ENCODE data around the gene CRTC3. TPM values are rescaled to one million over a fixed set of nuclear protein-coding genes. Genes with fewer than 3 reads are reported as not detected.

CRTC3 gene
- total and polyA plus RNA-seq, 2 of the 13 experiments (the other 11 are each of a cell fraction or from before 2014, with no cell fraction given), result 8.4 to 11.8 TPM

- TF ChIP-seq ZNF318 (CRISPR knock-in tag; IDR thresholded peaks at IDR 0.05) (no peak), KMT2B (CRISPR knock-in tag; IDR thresholded peaks at IDR 0.05) (no peak), HNF4G (IDR thresholded peaks at IDR 0.05; ENCODE audit: borderline replicate concordance, low read depth, low read length) (peak; percentile 71; the same call in 1 of the 2 replicates), HNF4G (CRISPR knock-in tag; IDR thresholded peaks at IDR 0.05; ENCODE audit: borderline replicate concordance, low read depth) (peak; percentile 82; the same call in 1 of the 2 replicates), ZNF12 (CRISPR knock-in tag; IDR thresholded peaks at IDR 0.05) (peak; percentile 61; the same call in 1 of the 2 replicates), ZNF20 (CRISPR knock-in tag; IDR thresholded peaks at IDR 0.05) (no peak), KLF12 (CRISPR knock-in tag; IDR thresholded peaks at IDR 0.05; ENCODE audit: borderline replicate concordance) (peak; percentile 41; the same call in 1 of the 2 replicates), ZNF781 (CRISPR knock-in tag; IDR thresholded peaks at IDR 0.05; ENCODE audit: borderline replicate concordance, not compliant biosample characterization) (peak; percentile 83), DNMT1 (CRISPR knock-in tag; IDR thresholded peaks at IDR 0.05) (no peak), CBX5 (CRISPR knock-in tag; IDR thresholded peaks at IDR 0.05; ENCODE audit: borderline replicate concordance) (0 out of 2 replicates have a peak, but pooled peaks have one; percentile 47), SSRP1 (CRISPR knock-in tag; IDR thresholded peaks at IDR 0.05) (peak; percentile 22; the same call in 1 of the 2 replicates), NONO (IDR thresholded peaks at IDR 0.05) (no peak), NONO (CRISPR knock-in tag; conservative IDR thresholded peaks at IDR 0.05) (peak; percentile 92), ZFP1 (CRISPR knock-in tag; IDR thresholded peaks at IDR 0.05) (peak; percentile 74)
- TF ChIP-seq, protein P1, sequence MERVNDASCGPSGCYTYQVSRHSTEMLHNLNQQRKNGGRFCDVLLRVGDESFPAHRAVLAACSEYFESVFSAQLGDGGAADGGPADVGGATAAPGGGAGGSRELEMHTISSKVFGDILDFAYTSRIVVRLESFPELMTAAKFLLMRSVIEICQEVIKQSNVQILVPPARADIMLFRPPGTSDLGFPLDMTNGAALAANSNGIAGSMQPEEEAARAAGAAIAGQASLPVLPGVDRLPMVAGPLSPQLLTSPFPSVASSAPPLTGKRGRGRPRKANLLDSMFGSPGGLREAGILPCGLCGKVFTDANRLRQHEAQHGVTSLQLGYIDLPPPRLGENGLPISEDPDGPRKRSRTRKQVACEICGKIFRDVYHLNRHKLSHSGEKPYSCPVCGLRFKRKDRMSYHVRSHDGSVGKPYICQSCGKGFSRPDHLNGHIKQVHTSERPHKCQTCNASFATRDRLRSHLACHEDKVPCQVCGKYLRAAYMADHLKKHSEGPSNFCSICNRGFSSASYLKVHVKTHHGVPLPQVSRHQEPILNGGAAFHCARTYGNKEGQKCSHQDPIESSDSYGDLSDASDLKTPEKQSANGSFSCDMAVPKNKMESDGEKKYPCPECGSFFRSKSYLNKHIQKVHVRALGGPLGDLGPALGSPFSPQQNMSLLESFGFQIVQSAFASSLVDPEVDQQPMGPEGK (CRISPR knock-in tag; IDR thresholded peaks at IDR 0.05), result peak; percentile 67
- TF ChIP-seq, protein P2, sequence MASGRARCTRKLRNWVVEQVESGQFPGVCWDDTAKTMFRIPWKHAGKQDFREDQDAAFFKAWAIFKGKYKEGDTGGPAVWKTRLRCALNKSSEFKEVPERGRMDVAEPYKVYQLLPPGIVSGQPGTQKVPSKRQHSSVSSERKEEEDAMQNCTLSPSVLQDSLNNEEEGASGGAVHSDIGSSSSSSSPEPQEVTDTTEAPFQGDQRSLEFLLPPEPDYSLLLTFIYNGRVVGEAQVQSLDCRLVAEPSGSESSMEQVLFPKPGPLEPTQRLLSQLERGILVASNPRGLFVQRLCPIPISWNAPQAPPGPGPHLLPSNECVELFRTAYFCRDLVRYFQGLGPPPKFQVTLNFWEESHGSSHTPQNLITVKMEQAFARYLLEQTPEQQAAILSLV (CRISPR knock-in tag; IDR thresholded peaks at IDR 0.05; ENCODE audit: borderline replicate concordance), result peak; percentile 51; the same call in 1 of the 2 replicates
- TF ChIP-seq, protein P3, sequence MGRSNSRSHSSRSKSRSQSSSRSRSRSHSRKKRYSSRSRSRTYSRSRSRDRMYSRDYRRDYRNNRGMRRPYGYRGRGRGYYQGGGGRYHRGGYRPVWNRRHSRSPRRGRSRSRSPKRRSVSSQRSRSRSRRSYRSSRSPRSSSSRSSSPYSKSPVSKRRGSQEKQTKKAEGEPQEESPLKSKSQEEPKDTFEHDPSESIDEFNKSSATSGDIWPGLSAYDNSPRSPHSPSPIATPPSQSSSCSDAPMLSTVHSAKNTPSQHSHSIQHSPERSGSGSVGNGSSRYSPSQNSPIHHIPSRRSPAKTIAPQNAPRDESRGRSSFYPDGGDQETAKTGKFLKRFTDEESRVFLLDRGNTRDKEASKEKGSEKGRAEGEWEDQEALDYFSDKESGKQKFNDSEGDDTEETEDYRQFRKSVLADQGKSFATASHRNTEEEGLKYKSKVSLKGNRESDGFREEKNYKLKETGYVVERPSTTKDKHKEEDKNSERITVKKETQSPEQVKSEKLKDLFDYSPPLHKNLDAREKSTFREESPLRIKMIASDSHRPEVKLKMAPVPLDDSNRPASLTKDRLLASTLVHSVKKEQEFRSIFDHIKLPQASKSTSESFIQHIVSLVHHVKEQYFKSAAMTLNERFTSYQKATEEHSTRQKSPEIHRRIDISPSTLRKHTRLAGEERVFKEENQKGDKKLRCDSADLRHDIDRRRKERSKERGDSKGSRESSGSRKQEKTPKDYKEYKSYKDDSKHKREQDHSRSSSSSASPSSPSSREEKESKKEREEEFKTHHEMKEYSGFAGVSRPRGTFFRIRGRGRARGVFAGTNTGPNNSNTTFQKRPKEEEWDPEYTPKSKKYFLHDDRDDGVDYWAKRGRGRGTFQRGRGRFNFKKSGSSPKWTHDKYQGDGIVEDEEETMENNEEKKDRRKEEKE (IDR thresholded peaks at IDR 0.05), result no peak
These were observed 39.8 kb upstream of the CRTC3 start (continued) for GRCh38 chr15:90489944-90490343.
